Smooth muscle cell (in vitro differentiated cells): Measurements from ENCODE around the gene EIF4ENIF1. TPM values are rescaled to one million over a fixed set of nuclear protein-coding genes. Genes with fewer than 3 reads are reported as not detected.
"Not testable (repeated sequence)": the region's sequence is repeated elsewhere in the genome, so short reads cannot be mapped to it uniquely, and the experiment has no call there.

Experiments used
- DNase-seq: peaks from one replicate; lab custom pipeline; 2025; ENCODE audit not compliant: unreplicated experiment; lab: John Stamatoyannopoulos, UW
- H2AFZ ChIP-seq: fragments of 200-600 bp; sonication (generic); 2 replicates; pipeline ENCODE4 v1.6.0; 2016; ENCODE audit warnings: antibody characterized with exemption, low read depth, mild to moderate bottlenecking
- H3F3A ChIP-seq: fragments of 200-600 bp; sonication (generic); 2 replicates; pipeline ENCODE4 v1.6.0; 2017; ENCODE audit warnings: antibody characterized with exemption, low read depth
- H3K27ac ChIP-seq: fragments of 200-600 bp; sonication (generic); 2 replicates; pipeline ENCODE4 v1.5.1; 2016; ENCODE audit warnings: low read depth, mild to moderate bottlenecking
- H3K27me3 ChIP-seq: fragments of 200-600 bp; sonication (generic); 2 replicates; pipeline ENCODE4 v1.6.1; 2016; ENCODE audit warnings: low read depth, mild to moderate bottlenecking
- H3K36me3 ChIP-seq: fragments of 200-600 bp; sonication (generic); 2 replicates; pipeline ENCODE4 v1.5.1; 2016; ENCODE audit warnings: low read depth
- H3K4me1 ChIP-seq: fragments of 200-600 bp; sonication (generic); 2 replicates; pipeline ENCODE4 v1.5.1; 2016; ENCODE audit warnings: low read depth
- H3K4me2 ChIP-seq: fragments of 200-600 bp; sonication (generic); 2 replicates; pipeline ENCODE4 v1.6.0; 2016; ENCODE audit warnings: mild to moderate bottlenecking
- H3K4me3 ChIP-seq: fragments of 200-600 bp; sonication (generic); 2 replicates; pipeline ENCODE4 v1.5.1; 2016; ENCODE audit warnings: mild to moderate bottlenecking
- H3K79me2 ChIP-seq: fragments of 200-600 bp; sonication (generic); 2 replicates; pipeline ENCODE4 v1.6.0; 2016; ENCODE audit warnings: low read depth, mild to moderate bottlenecking
- H3K9ac ChIP-seq: fragments of 200-600 bp; sonication (generic); 2 replicates; pipeline ENCODE4 v1.6.0; 2016; ENCODE audit warnings: low read depth
- H3K9me3 ChIP-seq: fragments of 200-600 bp; sonication (generic); replicated peaks from 2 replicates; pipeline ENCODE4 v1.5.1; 2016; ENCODE audit warnings: low read depth
- H4K20me1 ChIP-seq: fragments of 200-600 bp; sonication (generic); 2 replicates; pipeline ENCODE4 v1.6.0; 2016; ENCODE audit warnings: low read depth
- WGBS: methylation state at CpG from one replicate; pipeline ENCODE4 v1.1.7; 2016; ENCODE audit warnings: low lambda C conversion rate; 5-methylcytosine and 5-hydroxymethylcytosine counted together
- polyA plus RNA-seq: library from polyadenylated mRNA; unstranded; fragments of >200 nt; fragmentation: Nextera tagmentation; extraction: Ambion mirVana; gene quantifications from 2 replicates; pipeline ENCODE4 v1.2.1, GENCODE V29; 2016
- total RNA-seq: library from RNA; depleted of rRNA; stranded (reverse); fragments of >200 nt; gene quantifications from 2 replicates; pipeline ENCODE4 v1.2.3, GENCODE V29; 2014
- TF ChIP-seq, protein P1 (sequence below): fragments of 200-600 bp; sonication (generic); IDR thresholded peaks from 2 replicates; pipeline ENCODE4 v1.5.1; 2017; ENCODE audit warnings: borderline replicate concordance, mild to moderate bottlenecking, antibody characterized with exemption; ENCODE audit not compliant: insufficient read depth, poor library complexity, severe bottlenecking

EIF4ENIF1 gene
- total and polyA plus RNA-seq, 2 experiments from 2014 or later: 11.6 to 15.5 TPM

DNA sequence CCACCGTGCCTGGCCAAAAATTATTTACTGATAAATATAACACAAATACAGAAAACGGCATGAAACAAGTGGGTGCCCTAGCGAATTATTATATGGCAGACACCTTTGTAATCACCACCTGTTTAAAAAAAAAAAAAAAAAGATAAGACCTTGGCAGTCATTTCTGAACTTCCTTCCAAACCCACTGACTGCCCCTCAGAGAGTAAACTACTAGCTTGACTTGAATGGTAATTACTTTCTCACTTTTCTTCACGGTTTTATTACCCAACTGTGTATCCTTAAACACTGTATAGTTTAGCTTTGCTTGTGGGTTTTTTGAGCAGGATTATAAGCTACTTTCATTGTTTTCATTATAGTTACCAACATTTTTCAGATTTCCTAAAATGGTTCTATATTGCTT lies 30.4 kb upstream of the EIF4ENIF1 start:
- Histone ChIP-seq H3K27me3 (no peaks in the 10 kb centered on the region), H2AFZ (no peak overlapping the region), H3K4me2 (no peak overlapping the region), H3K79me2 (no peaks in the 10 kb centered on the region), H3K9me3 (no peaks in the 10 kb centered on the region), H3F3A (no peaks in the 10 kb centered on the region), H3K36me3 (no peaks in the 10 kb centered on the region), H3K4me1 (no peaks in the 10 kb centered on the region), H4K20me1 (no peaks in the 10 kb centered on the region), H3K9ac (no peak overlapping the region), H3K4me3 (no peak overlapping the region), H3K27ac (no peak overlapping the region)
- TF ChIP-seq, protein P1, sequence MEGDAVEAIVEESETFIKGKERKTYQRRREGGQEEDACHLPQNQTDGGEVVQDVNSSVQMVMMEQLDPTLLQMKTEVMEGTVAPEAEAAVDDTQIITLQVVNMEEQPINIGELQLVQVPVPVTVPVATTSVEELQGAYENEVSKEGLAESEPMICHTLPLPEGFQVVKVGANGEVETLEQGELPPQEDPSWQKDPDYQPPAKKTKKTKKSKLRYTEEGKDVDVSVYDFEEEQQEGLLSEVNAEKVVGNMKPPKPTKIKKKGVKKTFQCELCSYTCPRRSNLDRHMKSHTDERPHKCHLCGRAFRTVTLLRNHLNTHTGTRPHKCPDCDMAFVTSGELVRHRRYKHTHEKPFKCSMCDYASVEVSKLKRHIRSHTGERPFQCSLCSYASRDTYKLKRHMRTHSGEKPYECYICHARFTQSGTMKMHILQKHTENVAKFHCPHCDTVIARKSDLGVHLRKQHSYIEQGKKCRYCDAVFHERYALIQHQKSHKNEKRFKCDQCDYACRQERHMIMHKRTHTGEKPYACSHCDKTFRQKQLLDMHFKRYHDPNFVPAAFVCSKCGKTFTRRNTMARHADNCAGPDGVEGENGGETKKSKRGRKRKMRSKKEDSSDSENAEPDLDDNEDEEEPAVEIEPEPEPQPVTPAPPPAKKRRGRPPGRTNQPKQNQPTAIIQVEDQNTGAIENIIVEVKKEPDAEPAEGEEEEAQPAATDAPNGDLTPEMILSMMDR: no peak
- WGBS: 93% methylated on average over 4 of the region's 4 CpGs
- DNase-seq: no peak

DNA sequence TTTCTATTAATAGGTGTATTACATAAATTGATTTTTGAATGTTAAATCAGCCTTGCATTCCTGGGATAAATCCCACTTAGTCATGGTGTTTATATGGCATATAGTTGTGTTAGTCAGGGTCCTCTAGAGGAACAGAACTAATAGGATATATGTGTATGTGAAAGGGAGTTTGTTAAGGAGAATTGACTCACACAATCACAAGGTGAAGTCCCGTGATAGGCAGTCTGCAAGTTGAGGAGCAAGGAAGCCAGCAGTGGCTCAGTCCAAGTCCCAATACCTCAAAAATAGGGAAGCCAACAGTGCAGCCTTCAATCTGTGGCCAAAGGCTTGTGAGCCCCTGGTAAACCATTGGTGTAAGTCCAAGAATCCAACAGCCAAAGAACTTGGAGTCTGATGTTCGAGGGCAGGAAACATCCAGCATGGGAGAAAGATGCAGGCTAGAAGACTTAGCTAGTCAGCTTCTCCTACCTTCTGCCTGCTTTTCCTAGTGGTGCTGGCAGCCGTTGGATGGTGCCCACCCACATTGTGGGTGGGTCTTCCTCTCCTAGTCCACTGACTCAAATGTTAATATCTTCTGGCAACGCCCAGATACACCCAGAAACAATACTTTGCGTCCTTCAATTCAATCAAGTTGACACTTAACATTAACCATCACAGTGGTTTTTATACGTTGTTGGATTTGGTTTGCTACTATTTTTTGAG lies 19.6 kb upstream of the EIF4ENIF1 start:
- TF ChIP-seq, protein P1: no peak
- no peaks in the 10 kb centered on the region for H3F3A ChIP-seq
- no peaks in the 10 kb centered on the region for H3K79me2 ChIP-seq
- no peaks in the 10 kb centered on the region for H3K27me3 ChIP-seq
- no peak overlapping the region for H3K4me3 ChIP-seq
- no peak for DNase-seq
- H3K27ac ChIP-seq: no peak overlapping the region
- WGBS: 99% methylated on average over 6 of the region's 6 CpGs
- no peaks in the 10 kb centered on the region for H4K20me1 ChIP-seq
- no peak overlapping the region for H3K9ac ChIP-seq
- no peaks in the 10 kb centered on the region for H3K4me1 ChIP-seq
- H3K9me3 ChIP-seq: peaks cover 5% of the 10 kb centered on the region
- H3K36me3 ChIP-seq: no peaks in the 10 kb centered on the region
- H3K4me2 ChIP-seq: no peak overlapping the region
- no peak overlapping the region for H2AFZ ChIP-seq

DNA sequence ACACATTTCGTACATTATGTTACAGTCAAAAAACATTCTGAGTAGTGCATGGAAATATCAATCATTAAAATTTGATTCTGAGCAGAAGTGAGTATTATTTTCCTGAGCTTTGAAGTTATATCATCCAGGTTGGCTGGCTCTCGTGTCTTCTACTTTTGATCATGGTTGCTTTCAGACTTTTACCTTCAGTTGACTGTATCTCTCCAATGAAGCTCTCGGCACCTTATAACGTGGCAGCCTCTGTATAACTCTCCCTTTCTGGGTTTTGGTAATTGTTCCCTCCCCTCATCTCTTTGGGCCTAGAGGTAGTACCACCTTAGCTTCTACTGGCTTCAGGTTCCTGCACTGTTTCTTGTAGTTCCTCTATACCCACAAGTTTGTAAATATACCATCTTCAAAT lies 18.9 kb upstream of the EIF4ENIF1 start:
- Histone ChIP-seq H3K27me3 (no peaks in the 10 kb centered on the region), H2AFZ (no peak overlapping the region), H3K9ac (no peak overlapping the region), H3K79me2 (no peaks in the 10 kb centered on the region), H4K20me1 (no peaks in the 10 kb centered on the region), H3K4me1 (no peaks in the 10 kb centered on the region), H3K4me3 (no peak overlapping the region), H3K27ac (no peak overlapping the region), H3F3A (no peaks in the 10 kb centered on the region), H3K36me3 (no peaks in the 10 kb centered on the region), H3K9me3 (peaks cover 5% of the 10 kb centered on the region), H3K4me2 (no peak overlapping the region)
- WGBS: 100% methylated on average over 4 of the region's 4 CpGs
- DNase-seq: no peak
- TF ChIP-seq, protein P1: no peak

DNA sequence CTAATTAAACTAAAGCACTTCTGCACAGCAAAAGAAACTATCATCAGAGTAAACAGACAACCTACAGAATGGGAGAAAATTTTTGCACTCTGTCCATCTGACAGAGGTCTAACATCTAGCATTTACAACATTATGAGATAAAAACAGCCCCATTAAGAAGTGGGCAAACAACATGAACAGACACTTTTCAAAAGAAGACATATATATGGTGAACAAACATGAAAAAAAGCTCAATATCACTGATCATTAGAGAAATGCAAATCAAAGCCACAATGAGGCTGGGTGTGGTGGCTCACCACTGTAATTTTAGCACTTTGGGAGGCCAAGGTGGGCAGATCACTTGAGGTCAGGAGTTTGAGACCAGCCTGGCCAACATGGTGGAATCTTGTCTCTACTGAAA lies 17.9 kb upstream of the EIF4ENIF1 start:
- not testable (repeated sequence) for H3F3A ChIP-seq, H3K9ac ChIP-seq, H3K27me3 ChIP-seq, H2AFZ ChIP-seq, H3K27ac ChIP-seq, H3K4me1 ChIP-seq, H3K4me3 ChIP-seq, H4K20me1 ChIP-seq, H3K4me2 ChIP-seq, H3K36me3 ChIP-seq, H3K9me3 ChIP-seq, DNase-seq, H3K79me2 ChIP-seq
